GM12891 (cell line): ENCODE results near the gene ATRNL1.

Source experiments
- POLR2A ChIP-seq: IDR thresholded peaks from 2 replicates; pipeline ENCODE4 v1.6.1; 2011; ENCODE audit warnings: low read depth, low read length, control low read depth
- POLR2AphosphoS5 ChIP-seq: IDR thresholded peaks from 2 replicates; pipeline ENCODE4 v1.6.1; 2011; ENCODE audit warnings: low read depth, low read length, control low read depth
- TAF1 ChIP-seq: IDR thresholded peaks from 2 replicates; pipeline ENCODE4 v1.6.1; 2011; ENCODE audit warnings: low read depth, low read length, control low read depth

DNA sequence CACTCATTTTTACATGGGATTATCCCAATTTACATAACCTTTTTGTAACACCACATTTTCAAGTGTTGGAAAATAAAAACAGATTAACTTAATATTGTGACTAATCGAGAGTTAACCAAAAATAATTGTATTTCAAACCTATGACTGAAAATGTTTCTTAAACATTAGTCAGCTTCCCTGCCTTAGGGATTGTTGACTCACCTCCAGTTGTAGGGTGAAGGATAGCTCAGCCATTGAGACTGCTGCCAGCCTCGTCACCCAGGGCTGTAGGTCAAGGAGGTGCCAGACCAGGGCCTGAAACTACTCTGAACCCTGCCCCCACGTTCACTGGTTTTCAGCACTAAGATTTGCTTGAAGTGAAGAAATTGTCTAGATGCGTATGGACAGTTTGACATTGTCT lies 828.6 kb downstream of the ATRNL1 start:
- TF ChIP-seq POLR2A (no peak), POLR2AphosphoS5 (no peak), TAF1 (no peak)
